GM19438 (cell line): ENCODE data around the gene CDADC1.

Source experiments
- ATAC-seq: cut with Tn5 transposase; IDR thresholded peaks from one replicate; pipeline ENCODE4 v1.9.1; 2021; ENCODE audit warnings: low read depth; ENCODE audit not compliant: unreplicated experiment

Gene CDADC1

GRCh38 chr13:49235856-49236431 is 11.8 kb upstream of the CDADC1 start:
- no peak for ATAC-seq

GRCh38 chr13:49238621-49239020 is 9.1 kb upstream of the CDADC1 start:
- ATAC-seq: no peak

GRCh38 chr13:49240017-49240416 is 7.7 kb upstream of the CDADC1 start:
- no peak for ATAC-seq

GRCh38 chr13:49241296-49241695 is 6.4 kb upstream of the CDADC1 start:
- no peak for ATAC-seq

DNA sequence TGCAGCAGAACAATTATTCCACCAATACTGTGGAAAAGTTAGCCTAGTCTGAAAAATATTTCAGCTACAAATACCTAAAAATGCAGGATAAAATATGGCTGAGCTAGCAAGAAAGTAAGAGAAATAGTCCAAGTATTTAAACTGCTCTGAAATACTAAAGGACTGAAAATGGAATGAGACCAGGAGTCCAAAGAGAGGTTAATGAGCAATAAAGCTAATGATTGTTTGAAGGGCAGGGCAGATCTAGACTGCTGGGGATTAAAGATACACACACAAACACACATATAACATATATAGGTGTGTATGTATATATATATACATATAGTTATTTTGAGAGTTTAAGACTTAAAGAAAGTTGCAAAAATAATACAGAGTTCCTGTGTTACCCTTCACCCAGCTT is 2.6 kb upstream of the CDADC1 start:
- ATAC-seq: no peak

- ATAC-seq: peak; percentile 36
These were observed 679 bp upstream of the CDADC1 start for GRCh38 chr13:49246850-49247642.

GRCh38 chr13:49248622-49249002 is 887 bp downstream of the CDADC1 start:
- no peak for ATAC-seq

DNA sequence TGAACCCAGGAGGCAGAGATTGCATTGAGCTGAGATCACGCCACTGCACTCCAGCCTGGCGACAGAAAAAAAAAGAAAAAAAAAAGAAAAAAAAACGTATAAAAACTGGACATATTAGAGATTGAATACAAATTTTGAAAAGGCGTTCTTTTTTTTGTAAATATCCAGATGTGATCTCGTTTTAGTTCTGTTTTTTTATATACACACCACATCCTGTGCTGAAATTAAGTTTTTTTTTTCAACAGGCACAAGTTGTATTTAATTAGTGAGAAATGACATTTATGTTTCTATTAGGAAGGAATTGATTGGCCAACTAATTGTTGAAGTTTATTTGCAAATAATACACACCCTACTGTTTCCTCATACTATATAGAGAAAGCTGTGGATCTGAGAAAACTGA is 3.6 kb downstream of the CDADC1 start:
- ATAC-seq: no peak

DNA sequence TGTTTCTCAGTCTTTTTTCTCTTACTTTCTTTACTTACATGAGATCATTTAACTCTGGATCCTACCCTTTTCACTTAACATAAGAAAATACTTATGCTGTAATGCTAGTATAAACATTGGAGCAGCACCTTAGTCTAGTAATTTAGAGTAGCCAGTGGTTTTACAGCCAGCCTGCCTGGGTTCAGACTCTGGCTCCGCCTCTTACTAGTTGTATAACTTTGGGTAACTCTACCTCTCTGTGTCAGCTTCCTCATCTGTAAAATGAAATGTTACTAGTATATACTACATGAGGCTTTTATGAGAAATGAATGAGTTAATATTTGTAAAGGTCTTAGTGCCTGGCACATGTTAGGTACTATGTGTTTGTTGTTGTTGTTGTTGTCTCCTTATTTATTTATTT is 5.6 kb downstream of the CDADC1 start:
- ATAC-seq: no peak

DNA sequence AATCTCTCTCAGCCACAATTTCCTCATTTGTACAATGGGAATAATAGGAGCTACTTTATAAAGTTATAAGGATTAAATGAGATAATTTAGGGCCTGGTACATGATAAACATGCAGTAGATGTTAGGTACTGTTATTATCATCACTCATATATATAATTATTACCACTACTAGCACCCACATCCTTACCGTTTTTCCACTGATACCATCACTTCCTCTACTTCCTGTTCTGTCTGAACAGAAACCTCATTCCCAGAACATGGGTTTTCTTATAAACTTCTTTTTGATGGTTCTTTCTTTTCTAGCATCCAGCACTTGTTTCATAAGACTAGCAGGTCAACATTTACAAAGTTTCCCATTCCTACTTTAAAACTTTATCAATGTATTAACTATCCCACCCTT is 6.3 kb downstream of the CDADC1 start:
- no peak for ATAC-seq

DNA sequence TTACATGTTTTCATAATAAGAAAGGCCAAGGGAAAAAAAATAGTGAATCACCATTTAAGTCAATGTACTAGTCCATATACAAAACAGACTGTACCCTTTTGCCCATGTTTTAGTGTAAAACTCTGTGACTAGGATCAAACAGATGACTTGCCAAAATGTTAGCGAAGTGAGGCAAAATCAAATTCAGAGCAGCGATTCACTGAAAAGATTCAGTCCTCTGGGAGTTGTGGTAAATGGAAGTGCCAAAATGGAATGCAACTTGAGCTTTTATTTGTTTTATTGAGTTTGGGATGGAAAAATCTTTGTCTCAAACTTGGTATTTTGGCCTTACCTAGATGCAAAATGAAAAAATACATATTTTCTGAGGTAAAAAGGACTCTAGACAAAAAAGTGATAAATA is 9.1 kb downstream of the CDADC1 start:
- no peak for ATAC-seq

GRCh38 chr13:49258089-49258796 is 10.5 kb downstream of the CDADC1 start:
- no peak for ATAC-seq

GRCh38 chr13:49259586-49259985 is 11.9 kb downstream of the CDADC1 start:
- no peak for ATAC-seq

DNA sequence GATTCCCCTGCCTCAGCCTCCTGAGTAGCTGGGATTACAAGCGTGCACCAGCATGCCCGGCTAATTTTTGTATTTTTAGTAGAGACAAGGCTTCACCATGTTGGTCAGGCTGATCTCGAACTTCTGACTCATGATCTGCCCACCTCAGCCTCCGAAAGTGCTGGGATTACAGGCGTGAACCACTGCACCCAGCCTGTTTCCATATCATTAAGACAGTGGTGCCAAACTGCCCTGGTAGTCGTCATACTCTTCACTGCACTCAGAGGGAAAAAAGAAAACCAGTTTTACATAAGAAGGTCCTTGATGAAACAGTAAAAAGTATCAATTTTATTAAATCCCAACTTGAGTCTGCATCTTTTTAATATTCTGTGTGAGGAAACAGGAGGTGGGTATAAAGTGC is 14.9 kb downstream of the CDADC1 start:
- no peak for ATAC-seq

DNA sequence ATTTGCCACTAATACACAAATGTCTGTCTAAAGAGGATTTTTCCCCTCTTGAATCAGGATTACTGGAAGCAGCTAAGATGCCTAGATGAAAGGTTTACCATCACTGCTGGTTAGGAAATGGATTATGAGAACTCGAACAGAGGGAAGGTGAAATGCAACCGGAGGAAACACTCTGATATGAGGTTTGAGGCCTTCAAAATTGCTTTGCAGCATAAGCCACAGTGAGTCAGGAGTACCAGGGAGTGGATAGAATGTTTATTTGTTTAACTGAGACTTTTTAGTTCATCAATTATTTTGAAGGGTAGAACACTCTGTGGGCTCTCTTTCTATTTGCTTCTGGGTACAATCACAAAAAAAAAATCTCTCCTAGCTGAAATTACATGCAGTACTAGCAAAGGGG is 18.1 kb downstream of the CDADC1 start:
- ATAC-seq: no peak

- no peak for ATAC-seq
These were observed 23.5 kb downstream of the CDADC1 start for GRCh38 chr13:49271264-49271663.

DNA sequence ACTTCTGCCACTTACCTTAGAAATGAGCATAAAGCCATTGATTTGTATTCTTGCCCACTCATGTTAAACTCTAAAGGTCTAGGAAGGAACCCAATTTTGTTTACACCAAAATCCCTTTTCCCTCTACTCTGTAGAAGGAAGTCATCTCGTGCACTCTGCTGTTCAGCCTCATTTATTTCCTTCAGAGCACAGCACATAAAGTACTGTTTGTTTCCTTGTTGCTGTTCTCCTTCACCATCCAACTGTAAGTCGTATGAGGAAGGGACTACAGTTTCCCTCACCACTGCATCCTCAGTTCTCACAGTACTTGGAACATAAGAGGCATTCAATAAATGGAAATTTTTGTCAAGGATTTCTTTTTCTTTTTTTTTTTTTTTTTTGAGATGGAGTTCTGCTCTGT is 24.6 kb downstream of the CDADC1 start:
- ATAC-seq: no peak

GRCh38 chr13:49278211-49278610 is 30.5 kb downstream of the CDADC1 start:
- no peak for ATAC-seq

DNA sequence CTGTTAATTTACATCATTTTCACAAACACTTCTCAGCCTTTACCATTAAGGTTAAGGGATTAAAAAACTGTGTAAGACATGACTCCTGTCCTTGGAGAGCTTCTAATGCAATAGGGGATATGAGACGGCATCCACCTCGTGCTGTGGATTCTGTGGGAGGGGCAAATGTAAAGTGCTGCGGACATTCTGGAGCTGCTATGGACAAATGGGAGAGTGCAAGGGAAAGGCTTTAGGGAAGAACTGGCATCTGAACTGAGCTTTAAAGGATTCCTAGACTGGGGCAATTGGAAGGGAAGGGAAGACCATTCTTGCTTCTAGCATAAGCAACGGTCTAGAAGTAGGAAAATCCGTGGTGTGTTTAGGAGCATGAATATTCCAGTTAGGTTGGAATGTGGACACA is 31.4 kb downstream of the CDADC1 start:
- ATAC-seq: no peak

GRCh38 chr13:49279885-49280284 is 32.2 kb downstream of the CDADC1 start:
- ATAC-seq: no peak

- ATAC-seq: no peak
These were observed 40.3 kb downstream of the CDADC1 start for GRCh38 chr13:49287995-49288394.

- ATAC-seq: no peak
These were observed 40.7 kb downstream of the CDADC1 start for GRCh38 chr13:49288458-49288857.
